Activated CD8-positive, alpha-beta T cell treated with anti-CD3 and anti-CD28 coated beads for 36 hours (primary cell): Measurements from ENCODE around the gene ABHD1. TPM values are rescaled to one million over a fixed set of nuclear protein-coding genes. Genes with fewer than 3 reads are reported as not detected.

Experiments
- ATAC-seq: fragments of 200-7000 bp; cut with Tn5 transposase; one replicate; pipeline ENCODE4 v1.10.0; 2021; ENCODE audit warnings: mild to moderate bottlenecking, moderate library complexity
- CTCF ChIA-PET: fragments of 350-600 bp; sonication (Branson Sonifier 250); formaldehyde crosslinking; loops from one replicate; lab custom pipeline; 2021; ENCODE audit warnings: antibody characterized with exemption; lab: Charles Lee
- POLR2A ChIA-PET: fragments of 350-600 bp; sonication (Branson Sonifier 250); formaldehyde crosslinking; loops from one replicate; lab custom pipeline; 2021; ENCODE audit warnings: antibody characterized with exemption; lab: Charles Lee
- DNase-seq: peaks from one replicate; pipeline ENCODE4 v3.0.0-alpha.2; 2020
- H3K27ac Mint-ChIP-seq: one replicate; pipeline ENCODE4 v1.8.0; 2021; ENCODE audit warnings: mild to moderate bottlenecking, mixed read lengths
- H3K27me3 Mint-ChIP-seq: one replicate; pipeline ENCODE4 v1.8.0; 2021; ENCODE audit warnings: mixed read lengths
- H3K36me3 Mint-ChIP-seq: one replicate; pipeline ENCODE4 v1.8.0; 2021; ENCODE audit warnings: low read depth, mixed read lengths
- H3K4me1 Mint-ChIP-seq: one replicate; pipeline ENCODE4 v1.8.0; 2021; ENCODE audit warnings: low read depth, mixed read lengths
- H3K4me3 Mint-ChIP-seq: one replicate; pipeline ENCODE4 v1.8.0; 2021; ENCODE audit warnings: mild to moderate bottlenecking, moderate library complexity, mixed read lengths
- H3K9me3 Mint-ChIP-seq: one replicate; pipeline ENCODE4 v1.8.0; 2021; ENCODE audit warnings: mixed read lengths
- CTCF ChIP-seq: fragments of 200-600 bp; IDR thresholded peaks from one replicate; pipeline ENCODE4 v1.8.0; 2022; ENCODE audit warnings: antibody characterized with exemption, mild to moderate bottlenecking
- intact Hi-C: fragments of 100-400 bp; cut with micrococcal nuclease; formaldehyde crosslinking; loops from one replicate; pipeline ENCODE4 v1.10.0; 2022
- total RNA-seq, 2 experiments: library from RNA; stranded (reverse); gene quantifications; one replicate each; pipeline ENCODE4 v1.2.3, GENCODE V29; 2021

ABHD1 gene
- total RNA-seq, 2 experiments from 2014 or later: 0.36 to 0.50 TPM

GRCh38 chr2:27135478-27135955 lies 11.9 kb downstream of the ABHD1 start:
- intact Hi-C loops: no loop called here
- no peaks in the 10 kb centered on the region for H3K9me3 Mint-ChIP-seq
- ATAC-seq (no peak), DNase-seq (no peak)
- peak overlapping the region; percentile 88 for H3K4me3 Mint-ChIP-seq
- POLR2A ChIA-PET: interaction anchor here (0.6 kb wide), 1 partner anchor 123 kb away, joined by 3 read pairs; no protein-coding TSS in a partner anchor
- H3K27me3 Mint-ChIP-seq: no peaks in the 10 kb centered on the region
- CTCF ChIA-PET: interaction anchor here (2.6 kb wide), 1 partner anchor 168 kb away, joined by 5 read pairs; no protein-coding TSS in a partner anchor
- peaks cover 24% of the 10 kb centered on the region for H3K36me3 Mint-ChIP-seq
- peak overlapping the region; percentile 95 for H3K27ac Mint-ChIP-seq
- TF ChIP-seq CTCF: no peak
- peaks cover 16% of the 10 kb centered on the region for H3K4me1 Mint-ChIP-seq

- Mint-ChIP-seq H3K27me3 (no peaks in the 10 kb centered on the region), H3K4me1 (peaks cover 16% of the 10 kb centered on the region), H3K27ac (no peak overlapping the region), H3K4me3 (no peak overlapping the region), H3K36me3 (peaks cover 21% of the 10 kb centered on the region), H3K9me3 (no peaks in the 10 kb centered on the region)
- ChIA-PET POLR2A (no interaction called here), CTCF (no interaction called here)
- no peak for ATAC-seq
- DNase-seq: no peak
- TF ChIP-seq CTCF: no peak
- intact Hi-C loops: no loop called here
Observed at GRCh38 chr2:27136751-27137150, 13.1 kb downstream of the ABHD1 start.

- TF ChIP-seq CTCF: no peak
- ChIA-PET POLR2A (no interaction called here), CTCF (no interaction called here)
- no peaks in the 10 kb centered on the region for H3K9me3 Mint-ChIP-seq
- ATAC-seq (no peak), DNase-seq (no peak)
- H3K27me3 Mint-ChIP-seq: no peaks in the 10 kb centered on the region
- peaks cover 15% of the 10 kb centered on the region for H3K4me1 Mint-ChIP-seq
- intact Hi-C loops: no loop called here
- peaks cover 16% of the 10 kb centered on the region for H3K36me3 Mint-ChIP-seq
- no peak overlapping the region for H3K4me3 Mint-ChIP-seq
- no peak overlapping the region for H3K27ac Mint-ChIP-seq
Observed at GRCh38 chr2:27137322-27137935, 13.8 kb downstream of the ABHD1 start.

DNA sequence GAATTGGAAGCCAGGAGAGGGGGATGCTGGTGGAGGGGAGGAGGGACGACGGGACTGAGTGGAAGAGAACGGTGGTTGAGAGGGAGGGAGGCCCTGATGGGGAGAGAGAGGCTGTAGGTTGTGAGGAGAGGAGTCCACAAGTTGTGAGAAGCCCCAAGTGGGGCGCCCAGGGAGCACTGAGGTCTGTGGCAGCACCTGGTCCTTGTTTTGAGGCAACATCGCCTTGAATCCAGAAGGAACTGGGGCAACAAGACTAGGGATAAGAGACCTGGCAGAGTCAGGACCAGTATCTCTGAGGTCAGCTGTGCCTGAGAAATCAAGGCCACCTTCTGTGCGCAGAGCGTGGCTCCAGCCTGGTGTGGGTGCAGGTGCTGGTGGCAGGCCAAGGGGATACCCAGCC lies 14.5 kb downstream of the ABHD1 start:
- DNase-seq: no peak
- CTCF ChIA-PET: no interaction called here
- no peak overlapping the region for H3K4me3 Mint-ChIP-seq

More for the DNA sequence above, 14.5 kb downstream of the ABHD1 start:
- Mint-ChIP-seq H3K4me1 (peaks cover 8% of the 10 kb centered on the region), H3K36me3 (peaks cover 10% of the 10 kb centered on the region), H3K27me3 (peaks cover 6% of the 10 kb centered on the region), H3K9me3 (peaks cover under 1% of the 10 kb centered on the region), H3K27ac (no peak overlapping the region)
- POLR2A ChIA-PET: interaction anchor here (0.9 kb wide), 1 partner anchor 15 kb away, joined by 3 read pairs; the partner anchor contains the start of gene ABHD1
- intact Hi-C loops: no loop called here
- ATAC-seq: no peak
- TF ChIP-seq CTCF: no peak
